A549 (cell line): ENCODE measurements around the gene TRIO. TPM values are rescaled to one million over a fixed set of nuclear protein-coding genes. Genes with fewer than 3 reads are reported as not detected.

ENCODE experiments used
- ATAC-seq, 2 experiments: fragments of 200-7000 bp in 1 of 2; fragments of >200 bp in 1 of 2; cut with Nextera tagmentation in 1 of 2; cut with Tn5 transposase in 1 of 2; 3 replicates each; pipeline versions ENCODE4 v1.8.0 to v1.9.1; 2018 to 2020; ENCODE audit warnings: mild to moderate bottlenecking in 1 of 2, moderate library complexity in 1 of 2
- CTCF ChIA-PET: fragments of 300-600 bp; sonication (Branson Sonifier 250); formaldehyde crosslinking; extraction: SDS; loops from one replicate; lab custom pipeline; 2021; ENCODE audit warnings: antibody characterized with exemption, inconsistent platforms; lab: Yijun Ruan, JAX
- POLR2A ChIA-PET: fragments of 350-600 bp; formaldehyde crosslinking; extraction: SDS; loops from one replicate; lab custom pipeline; 2021; ENCODE audit warnings: antibody characterized with exemption, inconsistent platforms; lab: Yijun Ruan, JAX
- DNase-seq, 2 experiments: peaks; one replicate each; pipeline versions ENCODE4 v3.0.0 to v3.0.0-alpha.2; 2011 to 2016; ENCODE audit warnings: low read depth in 1 of 2, low spot score in 1 of 2
- FAIRE-seq: peaks from 2 replicates; lab custom pipeline; 2011; peaks lifted over from hg19 to GRCh38; lab: Jason Lieb, UNC
- H3K27ac ChIP-seq, 2 experiments: fragments of >200 bp; sonication (Bioruptor Twin); formaldehyde crosslinking; 3 replicates each; pipeline ENCODE4 v1.5.1; 2016 to 2017
- H3K4me1 ChIP-seq: fragments of >200 bp; sonication (Bioruptor Twin); formaldehyde crosslinking; 3 replicates; pipeline ENCODE4 v1.6.1; 2016
- H3K4me2 ChIP-seq: fragments of >200 bp; sonication (Bioruptor Twin); formaldehyde crosslinking; 3 replicates; pipeline ENCODE4 v1.6.1; 2016
- H3K4me3 ChIP-seq: fragments of >200 bp; sonication (Bioruptor Twin); formaldehyde crosslinking; 3 replicates; pipeline ENCODE4 v1.5.1; 2016
- H3K9me3 ChIP-seq: fragments of >200 bp; sonication (Bioruptor Twin); formaldehyde crosslinking; 3 replicates; pipeline ENCODE4 v1.6.1; 2016
- BHLHE40 ChIP-seq: IDR thresholded peaks from 2 replicates; pipeline ENCODE4 v1.6.1; 2012; ENCODE audit warnings: low read depth, low read length, inconsistent platforms
- CBX2 ChIP-seq: fragments of 200-600 bp; sonication (generic); IDR thresholded peaks from 2 replicates; pipeline ENCODE4 v1.6.1; 2016; ENCODE audit warnings: low read depth, mild to moderate bottlenecking, borderline replicate concordance
- CBX8 ChIP-seq: fragments of 200-600 bp; sonication (generic); IDR thresholded peaks from 2 replicates; pipeline ENCODE4 v1.6.1; 2016
- CEBPB ChIP-seq, 2 experiments: fragments of >200 bp in 1 of 2; sonication (Bioruptor Twin) in 1 of 2; formaldehyde crosslinking in 1 of 2; IDR thresholded peaks; 2 replicates each; pipeline ENCODE4 v1.6.1; 2012 to 2016
- EHF ChIP-seq: fragments of 250-450 bp; sonication (Bioruptor Pico); IDR thresholded peaks from 2 replicates; pipeline ENCODE4 v1.5.0; 2020; ENCODE audit warnings: mild to moderate bottlenecking
- ESRRA ChIP-seq: fragments of 150-350 bp; IDR thresholded peaks from 2 replicates; pipeline ENCODE4 v1.6.1; 2014; ENCODE audit warnings: mild to moderate bottlenecking, low read length, borderline replicate concordance
- FOSB ChIP-seq: fragments of 250-450 bp; sonication (Bioruptor Pico); IDR thresholded peaks from 2 replicates; pipeline ENCODE4 v1.5.0; 2020; ENCODE audit warnings: mild to moderate bottlenecking, moderate library complexity
- HDAC2 ChIP-seq: fragments of 200-600 bp; sonication (generic); IDR thresholded peaks from 2 replicates; pipeline ENCODE4 v1.6.1; 2016
- HEYL ChIP-seq: fragments of 250-450 bp; sonication (Bioruptor Pico); IDR thresholded peaks from 2 replicates; pipeline ENCODE4 v1.8.0; 2021; ENCODE audit warnings: mild to moderate bottlenecking, moderate library complexity
- HOXB13 ChIP-seq: fragments of 250-450 bp; sonication (Bioruptor Pico); IDR thresholded peaks from 2 replicates; pipeline ENCODE4 v1.5.0; 2020; ENCODE audit warnings: low read depth, mild to moderate bottlenecking, moderate library complexity
- KDM5A ChIP-seq: fragments of 200-600 bp; sonication (generic); IDR thresholded peaks from 2 replicates; pipeline ENCODE4 v1.6.1; 2016; ENCODE audit warnings: antibody characterized with exemption, mild to moderate bottlenecking
- MAFK ChIP-seq: fragments of 450-650 bp; IDR thresholded peaks from 2 replicates; pipeline ENCODE4 v1.6.1; 2014; ENCODE audit not compliant: partially characterized antibody
- NFE2L2 ChIP-seq: fragments of 150-350 bp; conservative IDR thresholded peaks from 2 replicates; pipeline ENCODE4 v1.6.1; 2014; ENCODE audit warnings: low read length
- NPAS2 ChIP-seq: fragments of 250-450 bp; sonication (Bioruptor Pico); IDR thresholded peaks from 2 replicates; pipeline ENCODE4 v1.8.0; 2022; ENCODE audit warnings: mild to moderate bottlenecking, moderate library complexity, borderline replicate concordance
- POLR2A ChIP-seq: IDR thresholded peaks from 2 replicates; pipeline ENCODE4 v1.6.1; 2012; ENCODE audit warnings: mild to moderate bottlenecking, low read length
- RFX5 ChIP-seq: fragments of 450-650 bp; IDR thresholded peaks from 2 replicates; pipeline ENCODE4 v1.7.1; 2014; ENCODE audit warnings: antibody characterized with exemption, mild to moderate bottlenecking, moderate library complexity
- SREBF2 ChIP-seq: fragments of 450-650 bp; IDR thresholded peaks from 2 replicates; pipeline ENCODE4 v1.6.1; 2014; ENCODE audit warnings: mild to moderate bottlenecking, moderate library complexity
- ZNF302 ChIP-seq: fragments of 250-450 bp; sonication (Bioruptor Pico); IDR thresholded peaks from 2 replicates; pipeline ENCODE4 v1.9.0; 2021; ENCODE audit warnings: inconsistent platforms, mild to moderate bottlenecking, moderate library complexity
- ZSCAN20 ChIP-seq: fragments of 250-450 bp; sonication (Bioruptor Pico); IDR thresholded peaks from 2 replicates; pipeline ENCODE4 v1.8.0; 2022; ENCODE audit warnings: mild to moderate bottlenecking, moderate library complexity
- WGBS: methylation state at CpG from one replicate; pipeline ENCODE4 v1.1.6; 2017; ENCODE audit errors: missing lambda C conversion rate; 5-methylcytosine and 5-hydroxymethylcytosine counted together
- polyA plus RNA-seq, 4 experiments: library from polyadenylated mRNA; depleted of rRNA in 3 of 4; stranded (reverse); fragments of >200 nt; fragmentation: RNase III in 1 of 4; extraction: RNeasy Plus Mini Kit Qiagen cat#74134 plus additional on column Dnase treatment in 1 of 4; gene quantifications; 2 replicates in 3 of 4; 3 replicates in 1 of 4; pipeline ENCODE4 v1.2.3, GENCODE V29; 2011 to 2017
- TF ChIP-seq, protein P1 (sequence below): fragments of >200 bp; sonication (Bioruptor Twin); formaldehyde crosslinking; IDR thresholded peaks from 3 replicates; pipeline ENCODE4 v1.6.1; 2016
- TF ChIP-seq, protein P2 (sequence below): fragments of 250-450 bp; sonication (Bioruptor Pico); IDR thresholded peaks from 2 replicates; pipeline ENCODE4 v1.5.0; 2021; ENCODE audit warnings: mild to moderate bottlenecking, moderate library complexity, borderline replicate concordance
- TF ChIP-seq, protein P3 (sequence below): IDR thresholded peaks from 2 replicates; pipeline ENCODE4 v1.6.1; 2012
- TF ChIP-seq, protein P4 (sequence below): IDR thresholded peaks from 2 replicates; pipeline ENCODE4 v1.6.1; 2012; ENCODE audit warnings: low read depth, borderline replicate concordance

Gene TRIO
- polyA plus RNA-seq, 2 of the 4 experiments (the other 2 are of a cell fraction) = 47.5 to 79.0 TPM

DNA sequence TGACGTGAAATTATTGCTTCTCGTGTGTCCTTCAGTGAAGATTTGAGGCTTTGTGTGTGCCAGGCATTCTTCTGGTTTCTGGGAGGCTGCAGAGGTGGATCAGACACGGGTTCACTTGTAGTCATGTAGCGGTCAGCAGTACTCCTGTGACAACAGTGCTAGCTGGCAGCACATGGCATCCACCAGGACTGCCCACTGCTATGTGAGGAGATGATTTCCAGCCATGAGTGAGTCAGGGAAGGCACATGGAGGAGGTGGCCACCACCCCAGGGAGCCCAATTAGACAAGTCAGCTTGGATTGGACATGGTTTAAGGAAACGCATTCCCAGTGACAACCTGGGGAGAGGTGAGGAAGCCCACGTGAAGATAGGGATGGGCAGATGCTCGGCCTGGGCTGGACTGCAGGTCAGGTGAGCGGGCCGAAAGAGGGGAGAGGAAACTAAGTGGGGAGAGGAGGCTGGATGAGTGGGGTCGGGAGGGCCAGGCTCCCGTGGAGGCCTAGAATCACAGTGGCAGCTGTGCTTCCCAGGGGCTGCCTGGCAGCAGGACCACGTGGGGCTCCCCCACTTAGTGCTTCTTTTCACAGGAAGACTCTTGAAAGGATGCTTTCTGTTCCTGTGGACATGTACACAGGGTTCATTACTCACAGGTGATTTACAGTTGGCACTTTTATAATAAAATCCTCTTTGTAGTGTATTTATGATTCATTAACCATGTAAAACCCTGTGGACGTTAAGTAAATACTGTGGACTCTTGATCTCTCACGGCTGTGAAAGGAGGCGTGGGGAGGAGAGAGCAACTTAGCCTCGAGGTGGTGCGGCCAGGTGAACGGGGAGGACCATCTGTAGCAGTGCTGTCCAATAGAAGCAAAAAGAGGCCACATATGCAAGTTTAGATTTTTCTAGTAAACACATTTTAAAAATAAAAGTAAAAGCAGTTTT, 358.5 kb downstream of the TRIO start:
- H3K9me3 ChIP-seq = no peaks in the 10 kb centered on the region
- ATAC-seq (no peak), FAIRE-seq (no peak), DNase-seq (no peak)
- TF ChIP-seq BHLHE40 (no peak), HEYL (CRISPR knock-in tag) (no peak), CBX8 (no peak), HOXB13 (CRISPR knock-in tag) (no peak), POLR2A (no peak), ESRRA (no peak), CBX2 (no peak), EHF (CRISPR knock-in tag) (no peak), SREBF2 (no peak), MAFK (no peak), FOSB (no peak), CEBPB (IDR thresholded peaks at IDR 0.05) (no peak), NFE2L2 (no peak), RFX5 (no peak)
- TF ChIP-seq, protein P1, sequence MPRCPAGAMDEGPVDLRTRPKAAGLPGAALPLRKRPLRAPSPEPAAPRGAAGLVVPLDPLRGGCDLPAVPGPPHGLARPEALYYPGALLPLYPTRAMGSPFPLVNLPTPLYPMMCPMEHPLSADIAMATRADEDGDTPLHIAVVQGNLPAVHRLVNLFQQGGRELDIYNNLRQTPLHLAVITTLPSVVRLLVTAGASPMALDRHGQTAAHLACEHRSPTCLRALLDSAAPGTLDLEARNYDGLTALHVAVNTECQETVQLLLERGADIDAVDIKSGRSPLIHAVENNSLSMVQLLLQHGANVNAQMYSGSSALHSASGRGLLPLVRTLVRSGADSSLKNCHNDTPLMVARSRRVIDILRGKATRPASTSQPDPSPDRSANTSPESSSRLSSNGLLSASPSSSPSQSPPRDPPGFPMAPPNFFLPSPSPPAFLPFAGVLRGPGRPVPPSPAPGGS = no peak
- TF ChIP-seq, protein P2, sequence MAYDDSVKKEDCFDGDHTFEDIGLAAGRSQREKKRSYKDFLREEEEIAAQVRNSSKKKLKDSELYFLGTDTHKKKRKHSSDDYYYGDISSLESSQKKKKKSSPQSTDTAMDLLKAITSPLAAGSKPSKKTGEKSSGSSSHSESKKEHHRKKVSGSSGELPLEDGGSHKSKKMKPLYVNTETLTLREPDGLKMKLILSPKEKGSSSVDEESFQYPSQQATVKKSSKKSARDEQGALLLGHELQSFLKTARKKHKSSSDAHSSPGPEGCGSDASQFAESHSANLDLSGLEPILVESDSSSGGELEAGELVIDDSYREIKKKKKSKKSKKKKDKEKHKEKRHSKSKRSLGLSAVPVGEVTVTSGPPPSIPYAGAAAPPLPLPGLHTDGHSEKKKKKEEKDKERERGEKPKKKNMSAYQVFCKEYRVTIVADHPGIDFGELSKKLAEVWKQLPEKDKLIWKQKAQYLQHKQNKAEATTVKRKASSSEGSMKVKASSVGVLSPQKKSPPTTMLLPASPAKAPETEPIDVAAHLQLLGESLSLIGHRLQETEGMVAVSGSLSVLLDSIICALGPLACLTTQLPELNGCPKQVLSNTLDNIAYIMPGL (CRISPR knock-in tag) = no peak
- TF ChIP-seq, protein P3, sequence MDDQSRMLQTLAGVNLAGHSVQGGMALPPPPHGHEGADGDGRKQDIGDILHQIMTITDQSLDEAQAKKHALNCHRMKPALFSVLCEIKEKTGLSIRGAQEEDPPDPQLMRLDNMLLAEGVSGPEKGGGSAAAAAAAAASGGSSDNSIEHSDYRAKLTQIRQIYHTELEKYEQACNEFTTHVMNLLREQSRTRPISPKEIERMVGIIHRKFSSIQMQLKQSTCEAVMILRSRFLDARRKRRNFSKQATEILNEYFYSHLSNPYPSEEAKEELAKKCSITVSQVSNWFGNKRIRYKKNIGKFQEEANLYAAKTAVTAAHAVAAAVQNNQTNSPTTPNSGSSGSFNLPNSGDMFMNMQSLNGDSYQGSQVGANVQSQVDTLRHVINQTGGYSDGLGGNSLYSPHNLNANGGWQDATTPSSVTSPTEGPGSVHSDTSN = no peak
- TF ChIP-seq, protein P4, sequence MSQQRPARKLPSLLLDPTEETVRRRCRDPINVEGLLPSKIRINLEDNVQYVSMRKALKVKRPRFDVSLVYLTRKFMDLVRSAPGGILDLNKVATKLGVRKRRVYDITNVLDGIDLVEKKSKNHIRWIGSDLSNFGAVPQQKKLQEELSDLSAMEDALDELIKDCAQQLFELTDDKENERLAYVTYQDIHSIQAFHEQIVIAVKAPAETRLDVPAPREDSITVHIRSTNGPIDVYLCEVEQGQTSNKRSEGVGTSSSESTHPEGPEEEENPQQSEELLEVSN = no peak
- H3K4me1 ChIP-seq = no peaks in the 10 kb centered on the region
- H3K27ac ChIP-seq = no peak overlapping the region
- ChIA-PET POLR2A (no interaction called here), CTCF (no interaction called here)
- no peak overlapping the region for H3K4me2 ChIP-seq
- WGBS = 85% methylated on average over 18 of the region's 18 CpGs
- H3K4me3 ChIP-seq = no peak overlapping the region

DNA sequence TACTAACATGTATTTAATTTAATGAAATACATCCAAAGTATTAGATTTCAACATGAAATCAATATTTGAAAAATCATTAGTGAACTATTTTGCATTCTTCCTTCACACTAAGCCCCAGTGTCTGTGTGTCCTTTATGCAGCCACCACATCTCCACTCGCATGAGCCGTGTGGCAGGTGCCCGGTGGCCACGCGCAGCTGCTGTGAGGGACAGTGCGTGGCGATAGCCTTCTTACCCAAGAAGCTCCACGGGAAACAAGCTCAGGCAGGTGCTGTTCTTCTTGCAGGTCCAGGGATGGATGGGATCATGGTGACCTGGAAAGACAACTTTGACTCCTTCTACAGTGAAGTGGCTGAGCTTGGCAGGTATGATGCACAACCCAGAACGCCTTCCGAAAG, 359.1 kb downstream of the TRIO start:
- Histone ChIP-seq H3K27ac (no peak overlapping the region), H3K4me1 (no peaks in the 10 kb centered on the region), H3K9me3 (no peaks in the 10 kb centered on the region), H3K4me2 (no peak overlapping the region), H3K4me3 (no peak overlapping the region)
- 94% methylated on average over 10 of the region's 10 CpGs for whole genome bisulfite sequencing
- CTCF ChIA-PET = interaction anchor here (0.8 kb wide), 1 partner anchor 525 kb away, joined by 3 read pairs; no protein-coding TSS in a partner anchor
- ATAC-seq (no peak), FAIRE-seq (no peak), DNase-seq (no peak)
- no peak for TF ChIP-seq KDM5A
- no peak for TF ChIP-seq NPAS2 (CRISPR knock-in tag)
- TF ChIP-seq, protein P3 = no peak
- no peak for TF ChIP-seq EHF (CRISPR knock-in tag)
- TF ChIP-seq, protein P2 (CRISPR knock-in tag) = no peak
- no peak for TF ChIP-seq NFE2L2
- no peak for TF ChIP-seq ZSCAN20
- TF ChIP-seq ZNF302 = no peak
- no peak for TF ChIP-seq HDAC2
- POLR2A ChIA-PET = no interaction called here
